ENCODE data around the gene HSD17B7.
"Not testable (repeated sequence)": the region's sequence is repeated elsewhere in the genome, so short reads cannot be mapped to it uniquely, and the experiment has no call there.

The HSD17B7 gene

GRCh38 chr1:162790303-162790984 is at the start of gene HSD17B7:
TSS of gene HSD17B7 (plus strand) at chr1:162790702. CDS start at chr1:162790801, 99 bp downstream.
- H2AFZ ChIP-seq (ENCODE audit: low read depth), result peak within 1 kb of the TSS; percentile 67
- TF ChIP-seq CTCF (conservative IDR thresholded peaks at IDR 0.05; ENCODE audit: low read depth, low read length), result 0 out of 2 replicates have a peak, but pooled peaks have one; percentile 23
- H3K27me3 ChIP-seq (ENCODE audit: insufficient read depth, low read depth); H3K4me3 ChIP-seq (IDR thresholded peaks at IDR 0.05; ENCODE audit: insufficient read depth, low read depth, low read length); H3K79me2 ChIP-seq (ENCODE audit: insufficient read depth, low read depth); H4K20me1 ChIP-seq (ENCODE audit: insufficient read depth); H3K36me3 ChIP-seq (ENCODE audit: insufficient read depth): not testable (repeated sequence)
- H3K9ac ChIP-seq, result peak within 1 kb of the TSS; percentile 52
- H3K27ac ChIP-seq, result peak within 1 kb of the TSS; percentile 62
- peaks cover 25% of the 10 kb centered on the region for H3K4me1 ChIP-seq (ENCODE audit: low read depth, poor library complexity, severe bottlenecking)
- peak within 1 kb of the TSS; percentile 60 for H3K4me2 ChIP-seq

- Histone ChIP-seq H3K27me3 (ENCODE audit: insufficient read depth, low read depth) (no peaks in the 10 kb centered on the region), H3K4me1 (ENCODE audit: low read depth, poor library complexity, severe bottlenecking) (no peaks in the 10 kb centered on the region), H3K9ac (no peak overlapping the region), H3K27ac (no peak overlapping the region), H3K4me2 (no peak overlapping the region), H3K4me3 (IDR thresholded peaks at IDR 0.05; ENCODE audit: insufficient read depth, low read depth, low read length) (no peak overlapping the region), H3K36me3 (ENCODE audit: insufficient read depth) (no peaks in the 10 kb centered on the region), H4K20me1 (ENCODE audit: insufficient read depth) (no peaks in the 10 kb centered on the region), H2AFZ (ENCODE audit: low read depth) (no peak overlapping the region), H3K79me2 (ENCODE audit: insufficient read depth, low read depth) (no peaks in the 10 kb centered on the region)
- TF ChIP-seq CTCF (conservative IDR thresholded peaks at IDR 0.05; ENCODE audit: low read depth, low read length), result no peak
These were observed 49.7 kb upstream of the HSD17B7 start for GRCh38 chr1:162740755-162741154.

- H3K36me3 ChIP-seq (ENCODE audit: insufficient read depth), result no peaks in the 10 kb centered on the region
- no peak for TF ChIP-seq CTCF (conservative IDR thresholded peaks at IDR 0.05; ENCODE audit: low read depth, low read length)
These were observed 48.9 kb upstream of the HSD17B7 start for GRCh38 chr1:162741574-162741973.

GRCh38 chr1:162746264-162746942 is 44.1 kb upstream of the HSD17B7 start:
- H3K27me3 ChIP-seq (ENCODE audit: insufficient read depth, low read depth); H3K27ac ChIP-seq; H3K79me2 ChIP-seq (ENCODE audit: insufficient read depth, low read depth); H3K4me2 ChIP-seq; H3K4me3 ChIP-seq (IDR thresholded peaks at IDR 0.05; ENCODE audit: insufficient read depth, low read depth, low read length); H3K36me3 ChIP-seq (ENCODE audit: insufficient read depth); H3K4me1 ChIP-seq (ENCODE audit: low read depth, poor library complexity, severe bottlenecking); H4K20me1 ChIP-seq (ENCODE audit: insufficient read depth); H3K9ac ChIP-seq; H2AFZ ChIP-seq (ENCODE audit: low read depth): not testable (repeated sequence)

More at GRCh38 chr1:162741574-162741973, 48.9 kb upstream of the HSD17B7 start:
- no peaks in the 10 kb centered on the region for H3K27me3 ChIP-seq (ENCODE audit: insufficient read depth, low read depth)
- no peak overlapping the region for H3K9ac ChIP-seq
- H3K4me3 ChIP-seq (IDR thresholded peaks at IDR 0.05; ENCODE audit: insufficient read depth, low read depth, low read length), result no peak overlapping the region
- H2AFZ ChIP-seq (ENCODE audit: low read depth), result no peak overlapping the region
- H4K20me1 ChIP-seq (ENCODE audit: insufficient read depth), result no peaks in the 10 kb centered on the region
- no peak overlapping the region for H3K4me2 ChIP-seq
- no peaks in the 10 kb centered on the region for H3K79me2 ChIP-seq (ENCODE audit: insufficient read depth, low read depth)
- H3K4me1 ChIP-seq (ENCODE audit: low read depth, poor library complexity, severe bottlenecking), result no peaks in the 10 kb centered on the region
- no peak overlapping the region for H3K27ac ChIP-seq

Measured in KMS-11 (cell line).